Sigmoid colon (tissue), 4 donors: ENCODE results near the gene MAPK13.

Experiments
- EP300 ChIP-seq, 4 donors: sonication (generic); formaldehyde crosslinking; IDR thresholded peaks; one replicate each; pipeline ENCODE4 v1.6.1; 2017; ENCODE audit warnings: antibody characterized with exemption in 4 of 4
- POLR2A ChIP-seq, 2 donors: fragments of 450-650 bp; IDR thresholded peaks; one replicate each; pipeline ENCODE4 v1.6.1; 2016; ENCODE audit warnings: antibody characterized with exemption in 2 of 2, mild to moderate bottlenecking in 2 of 2, moderate library complexity in 2 of 2
- POLR2AphosphoS5 ChIP-seq, 4 donors: sonication (generic); formaldehyde crosslinking; IDR thresholded peaks; one replicate each; pipeline ENCODE4 v1.6.1; 2017; ENCODE audit warnings: antibody characterized with exemption in 4 of 4
- TF ChIP-seq, protein P1 (sequence below), 4 experiments: fragments of 450-650 bp in 3 of 4; fragments of 200-600 bp in 1 of 4; IDR thresholded peaks; one replicate each; pipeline ENCODE4 v1.5.1; 2016 to 2019; ENCODE audit warnings: antibody characterized with exemption in 4 of 4, mild to moderate bottlenecking in 3 of 4, moderate library complexity in 2 of 4

DNA sequence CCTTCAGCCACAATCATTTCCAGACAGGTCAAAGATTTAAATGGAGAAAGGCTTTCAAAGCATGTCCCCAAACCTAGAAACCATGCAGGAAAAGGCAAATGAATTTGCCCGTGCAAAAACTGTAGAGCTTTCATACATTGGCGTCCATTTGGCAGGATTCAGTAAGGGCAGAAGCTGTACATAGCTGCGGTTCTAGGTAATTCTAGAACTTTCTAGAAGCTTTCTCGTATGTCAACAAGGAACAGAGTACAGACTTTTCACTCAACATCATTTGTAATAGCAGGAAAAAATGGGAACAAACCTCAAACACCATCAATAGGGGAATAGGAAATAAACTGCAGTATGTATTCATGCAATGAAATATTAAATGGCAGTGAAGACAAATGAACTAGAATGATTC, 11.1 kb upstream of the MAPK13 start:
- TF ChIP-seq, protein P1, sequence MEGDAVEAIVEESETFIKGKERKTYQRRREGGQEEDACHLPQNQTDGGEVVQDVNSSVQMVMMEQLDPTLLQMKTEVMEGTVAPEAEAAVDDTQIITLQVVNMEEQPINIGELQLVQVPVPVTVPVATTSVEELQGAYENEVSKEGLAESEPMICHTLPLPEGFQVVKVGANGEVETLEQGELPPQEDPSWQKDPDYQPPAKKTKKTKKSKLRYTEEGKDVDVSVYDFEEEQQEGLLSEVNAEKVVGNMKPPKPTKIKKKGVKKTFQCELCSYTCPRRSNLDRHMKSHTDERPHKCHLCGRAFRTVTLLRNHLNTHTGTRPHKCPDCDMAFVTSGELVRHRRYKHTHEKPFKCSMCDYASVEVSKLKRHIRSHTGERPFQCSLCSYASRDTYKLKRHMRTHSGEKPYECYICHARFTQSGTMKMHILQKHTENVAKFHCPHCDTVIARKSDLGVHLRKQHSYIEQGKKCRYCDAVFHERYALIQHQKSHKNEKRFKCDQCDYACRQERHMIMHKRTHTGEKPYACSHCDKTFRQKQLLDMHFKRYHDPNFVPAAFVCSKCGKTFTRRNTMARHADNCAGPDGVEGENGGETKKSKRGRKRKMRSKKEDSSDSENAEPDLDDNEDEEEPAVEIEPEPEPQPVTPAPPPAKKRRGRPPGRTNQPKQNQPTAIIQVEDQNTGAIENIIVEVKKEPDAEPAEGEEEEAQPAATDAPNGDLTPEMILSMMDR (IDR thresholded peaks at IDR 0.05): no peak
- TF ChIP-seq POLR2A (IDR thresholded peaks at IDR 0.05) (no peak), EP300 (IDR thresholded peaks at IDR 0.05) (no peak), POLR2AphosphoS5 (IDR thresholded peaks at IDR 0.05) (no peak)
